A549 treated with GW870086 at 1 μM for 4 hours (cell line): ENCODE results near the gene LIPE. TPM values are rescaled to one million over a fixed set of nuclear protein-coding genes. Genes with fewer than 3 reads are reported as not detected.

Experiments used
- total RNA-seq: library from RNA; stranded (reverse); fragments of 200-300 nt; extraction: Qiagen RNA extraction; gene quantifications from 5 replicates; pipeline ENCODE4 v1.2.3, GENCODE V29; 2022; ENCODE audit warnings: low read depth

LIPE gene, protein sequence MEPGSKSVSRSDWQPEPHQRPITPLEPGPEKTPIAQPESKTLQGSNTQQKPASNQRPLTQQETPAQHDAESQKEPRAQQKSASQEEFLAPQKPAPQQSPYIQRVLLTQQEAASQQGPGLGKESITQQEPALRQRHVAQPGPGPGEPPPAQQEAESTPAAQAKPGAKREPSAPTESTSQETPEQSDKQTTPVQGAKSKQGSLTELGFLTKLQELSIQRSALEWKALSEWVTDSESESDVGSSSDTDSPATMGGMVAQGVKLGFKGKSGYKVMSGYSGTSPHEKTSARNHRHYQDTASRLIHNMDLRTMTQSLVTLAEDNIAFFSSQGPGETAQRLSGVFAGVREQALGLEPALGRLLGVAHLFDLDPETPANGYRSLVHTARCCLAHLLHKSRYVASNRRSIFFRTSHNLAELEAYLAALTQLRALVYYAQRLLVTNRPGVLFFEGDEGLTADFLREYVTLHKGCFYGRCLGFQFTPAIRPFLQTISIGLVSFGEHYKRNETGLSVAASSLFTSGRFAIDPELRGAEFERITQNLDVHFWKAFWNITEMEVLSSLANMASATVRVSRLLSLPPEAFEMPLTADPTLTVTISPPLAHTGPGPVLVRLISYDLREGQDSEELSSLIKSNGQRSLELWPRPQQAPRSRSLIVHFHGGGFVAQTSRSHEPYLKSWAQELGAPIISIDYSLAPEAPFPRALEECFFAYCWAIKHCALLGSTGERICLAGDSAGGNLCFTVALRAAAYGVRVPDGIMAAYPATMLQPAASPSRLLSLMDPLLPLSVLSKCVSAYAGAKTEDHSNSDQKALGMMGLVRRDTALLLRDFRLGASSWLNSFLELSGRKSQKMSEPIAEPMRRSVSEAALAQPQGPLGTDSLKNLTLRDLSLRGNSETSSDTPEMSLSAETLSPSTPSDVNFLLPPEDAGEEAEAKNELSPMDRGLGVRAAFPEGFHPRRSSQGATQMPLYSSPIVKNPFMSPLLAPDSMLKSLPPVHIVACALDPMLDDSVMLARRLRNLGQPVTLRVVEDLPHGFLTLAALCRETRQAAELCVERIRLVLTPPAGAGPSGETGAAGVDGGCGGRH
- 1.4 to 2.9 TPM (median 2.3 TPM) in 5 replicates for total RNA-seq

DNA sequence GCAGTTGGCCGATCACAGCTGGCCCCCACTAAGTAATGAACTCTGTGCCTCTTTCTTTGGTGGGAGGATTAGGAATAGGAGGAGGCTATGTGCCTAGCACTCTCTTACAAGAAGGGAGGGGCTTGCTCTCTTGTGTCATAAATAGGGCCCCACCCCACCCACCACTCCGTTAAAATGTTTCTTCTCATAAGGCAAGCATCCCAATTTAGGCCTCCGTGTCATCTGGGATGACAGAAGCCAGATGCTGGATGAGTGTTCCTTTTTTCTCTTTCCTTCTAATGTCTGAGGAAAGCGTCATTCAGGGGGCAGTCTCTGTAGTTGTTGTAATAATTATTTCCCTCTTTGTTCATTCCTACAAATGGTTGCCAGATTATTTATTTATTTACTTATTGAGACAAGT is at the start of gene LIPE:
LIPE (minus strand) TSS at position 76 of the 400 bp plus-strand sequence. CDS start 239 bp downstream, outside the sequence.

DNA sequence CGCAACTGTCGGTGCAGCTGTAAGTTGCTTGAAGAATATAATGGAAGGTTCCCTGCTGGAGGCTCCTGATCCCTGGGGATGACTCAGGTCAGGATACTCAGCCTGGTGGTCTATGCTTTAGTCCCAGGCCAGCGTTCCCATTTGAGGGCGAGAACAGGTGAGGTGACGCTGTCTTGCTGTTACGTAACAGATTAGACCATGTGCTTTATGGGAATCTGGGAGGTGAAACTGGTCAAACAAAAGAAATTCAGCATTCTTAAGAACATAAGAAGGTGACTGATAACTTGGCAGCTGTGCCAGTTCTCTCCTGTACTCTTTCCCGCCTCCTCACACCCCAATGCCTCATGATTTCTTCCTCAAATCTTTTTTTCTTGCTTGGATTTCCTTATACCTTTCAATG is 15.6 kb upstream of the LIPE start, which contains the start of gene CXCL17:
CXCL17 (minus strand) TSS at position 114 of the 400 bp plus-strand sequence. CDS start 114 bp downstream, outside the sequence.

DNA sequence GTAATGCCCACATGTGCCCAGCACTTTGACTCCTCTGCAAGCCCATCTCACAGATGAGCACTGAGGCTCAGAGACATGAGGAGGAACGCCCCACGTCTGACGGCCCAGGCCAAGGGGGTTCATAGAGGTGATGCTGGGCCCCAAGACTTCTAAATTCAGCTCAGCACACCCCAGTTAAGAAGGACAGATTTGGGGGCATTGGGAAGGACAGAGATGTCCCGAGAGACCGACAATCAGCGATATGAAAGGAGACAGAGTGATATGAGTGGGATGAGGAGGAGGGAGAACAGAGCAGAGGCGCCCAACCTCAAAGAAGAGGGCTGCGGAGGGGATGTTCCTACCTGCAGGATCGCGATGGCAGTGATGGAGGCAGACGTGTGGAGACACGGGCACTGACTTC is 37.3 kb downstream of the LIPE start, which contains the start of gene CNFN:
CNFN (minus strand) TSS at position 399 of the 400 bp plus-strand sequence. CDS start 1,260 bp downstream, outside the sequence.

Other genes with a start within 250 kb of the LIPE start
- gene DEDD2, start 209.7 kb downstream of the LIPE start, total RNA-seq: 54.3 to 74.7 TPM (median 66.0 TPM) in 5 replicates
- 15.5 to 21.1 TPM (median 19.8 TPM) in 5 replicates for gene ZNF526, start 207.1 kb downstream of the LIPE start, total RNA-seq
- gene GSK3A, start 184.8 kb downstream of the LIPE start, total RNA-seq: 104 to 150 TPM (median 147 TPM) in 5 replicates
- gene ERF, start 172.3 kb downstream of the LIPE start, total RNA-seq: 99.1 to 124 TPM (median 117 TPM) in 5 replicates
- 38.6 to 52.2 TPM (median 47.4 TPM) in 5 replicates for gene CIC, start 158.1 kb downstream of the LIPE start, total RNA-seq
- gene PRR19, start 125.3 kb downstream of the LIPE start, total RNA-seq: 3.6 to 4.9 TPM (median 4.3 TPM) in 5 replicates
- gene PAFAH1B3, start 124.8 kb downstream of the LIPE start, total RNA-seq: 132 to 152 TPM (median 151 TPM) in 5 replicates
- 2.2 to 3.9 TPM (median 3.2 TPM) in 5 replicates for gene TMEM145, start 114.1 kb downstream of the LIPE start, total RNA-seq
- gene MEGF8, start 101.8 kb downstream of the LIPE start, total RNA-seq: 19.0 to 25.2 TPM (median 23.3 TPM) in 5 replicates
- gene CNFN, start 37.1 kb downstream of the LIPE start, total RNA-seq: 40.7 to 55.2 TPM (median 48.7 TPM) in 5 replicates
- 0.18 TPM in 1 of 5 replicates, not detected in the others for gene CXCL17, start 15.6 kb upstream of the LIPE start, total RNA-seq
- 2.4 to 3.7 TPM (median 2.9 TPM) in 5 replicates for gene CEACAM1, start 101.1 kb upstream of the LIPE start, total RNA-seq
- gene CEACAM8, start 167.5 kb upstream of the LIPE start, total RNA-seq: not detected in 5 replicates